Activated naive CD4-positive, alpha-beta T cell treated with anti-CD3 and anti-CD28 coated beads, Interleukin-2, amount 50 U/mL, for 24 hours (primary cell): ENCODE data around the gene IFTAP.
"Not testable (repeated sequence)": the region's sequence is repeated elsewhere in the genome, so short reads cannot be mapped to it uniquely, and the experiment has no call there.

Experiments
- H3K27ac Mint-ChIP-seq: one replicate; pipeline ENCODE4 v1.8.0; 2021; ENCODE audit warnings: mild to moderate bottlenecking, mixed read lengths
- H3K27me3 Mint-ChIP-seq: one replicate; pipeline ENCODE4 v1.8.0; 2021; ENCODE audit warnings: mixed read lengths
- H3K36me3 Mint-ChIP-seq: one replicate; pipeline ENCODE4 v1.8.0; 2021; ENCODE audit warnings: mixed read lengths
- H3K4me1 Mint-ChIP-seq: one replicate; pipeline ENCODE4 v1.8.0; 2021; ENCODE audit warnings: mixed read lengths
- H3K4me3 Mint-ChIP-seq: one replicate; pipeline ENCODE4 v1.8.0; 2021; ENCODE audit warnings: mild to moderate bottlenecking, mixed read lengths
- H3K9me3 Mint-ChIP-seq: one replicate; pipeline ENCODE4 v1.8.0; 2021; ENCODE audit warnings: mixed read lengths

Gene IFTAP

DNA sequence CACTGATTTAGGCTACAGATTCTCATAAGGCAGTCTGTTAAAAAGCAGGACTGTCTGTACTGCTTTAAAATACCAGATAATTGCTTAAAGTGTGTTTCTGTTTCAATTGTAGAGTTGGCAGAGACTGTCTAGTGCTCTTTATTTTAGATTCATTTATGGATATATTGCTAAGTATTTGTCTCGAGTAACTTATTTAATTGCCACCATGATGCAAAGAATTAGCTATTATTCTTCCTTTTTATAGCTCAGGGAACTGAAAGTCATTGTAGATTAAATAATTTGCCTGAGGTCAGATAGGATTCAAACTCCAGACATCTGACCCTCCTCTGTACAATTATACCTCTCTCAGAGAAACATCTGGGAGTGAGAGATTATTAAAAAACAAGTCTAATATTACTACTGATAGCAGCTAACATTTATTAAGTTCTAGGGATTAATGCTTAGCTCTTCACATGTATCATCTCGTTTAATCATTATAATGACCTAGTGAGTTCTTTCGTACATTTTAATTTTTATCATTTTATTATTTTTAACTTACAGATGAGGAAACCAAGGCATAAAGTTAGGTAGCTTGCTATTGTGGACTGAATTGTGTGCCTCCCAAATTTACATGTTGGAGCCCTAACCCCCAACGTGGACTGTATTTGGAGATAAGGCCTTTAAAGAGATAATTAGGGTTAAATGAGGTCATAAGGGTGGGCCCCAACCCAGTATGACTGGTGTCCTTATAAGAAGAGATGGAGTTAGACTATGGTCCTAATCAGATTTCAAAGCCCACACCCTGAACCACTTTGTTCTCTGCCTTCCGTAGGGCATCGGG is 23.5 kb downstream of the IFTAP start:
- Mint-ChIP-seq H3K9me3 (peaks cover 6% of the 10 kb centered on the region), H3K27ac (no peak overlapping the region), H3K27me3 (peaks cover 9% of the 10 kb centered on the region), H3K36me3 (no peaks in the 10 kb centered on the region), H3K4me1 (no peaks in the 10 kb centered on the region), H3K4me3 (no peak overlapping the region)

DNA sequence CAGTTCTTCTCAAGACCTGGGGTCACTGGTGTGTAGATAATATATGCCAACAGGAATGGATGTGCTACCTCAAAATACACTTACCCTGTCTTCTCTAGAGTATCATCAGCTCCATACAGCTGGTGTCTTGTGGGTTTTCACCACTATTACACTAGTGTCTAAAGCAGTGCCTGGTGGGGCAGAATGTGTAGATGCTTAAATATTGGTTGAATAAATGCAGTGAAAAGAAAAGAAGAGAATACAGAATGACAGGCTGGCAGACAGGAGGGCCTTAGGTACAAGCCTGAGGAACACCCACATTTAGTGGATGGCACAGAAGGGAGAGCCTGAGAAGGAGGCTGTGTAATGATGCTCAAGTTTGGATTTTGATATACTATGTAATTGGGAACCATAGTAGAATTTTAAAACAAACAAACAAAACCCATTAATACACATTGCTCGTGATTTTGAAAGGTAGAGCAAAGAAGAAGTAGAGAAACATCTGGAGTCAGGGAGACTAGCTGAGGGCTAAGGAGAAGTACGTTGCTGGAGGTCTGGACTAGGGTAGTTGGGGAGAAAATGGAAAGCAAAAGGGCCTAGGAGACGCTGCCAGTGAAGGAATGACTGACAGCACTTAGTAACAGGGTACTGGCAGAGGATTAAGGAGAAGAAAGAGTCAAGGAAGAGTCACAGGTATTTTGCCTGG is 24.2 kb downstream of the IFTAP start:
- Mint-ChIP-seq H3K36me3 (no peaks in the 10 kb centered on the region), H3K9me3 (peaks cover 6% of the 10 kb centered on the region), H3K4me3 (no peak overlapping the region), H3K27me3 (peaks cover 9% of the 10 kb centered on the region), H3K4me1 (no peaks in the 10 kb centered on the region), H3K27ac (no peak overlapping the region)

DNA sequence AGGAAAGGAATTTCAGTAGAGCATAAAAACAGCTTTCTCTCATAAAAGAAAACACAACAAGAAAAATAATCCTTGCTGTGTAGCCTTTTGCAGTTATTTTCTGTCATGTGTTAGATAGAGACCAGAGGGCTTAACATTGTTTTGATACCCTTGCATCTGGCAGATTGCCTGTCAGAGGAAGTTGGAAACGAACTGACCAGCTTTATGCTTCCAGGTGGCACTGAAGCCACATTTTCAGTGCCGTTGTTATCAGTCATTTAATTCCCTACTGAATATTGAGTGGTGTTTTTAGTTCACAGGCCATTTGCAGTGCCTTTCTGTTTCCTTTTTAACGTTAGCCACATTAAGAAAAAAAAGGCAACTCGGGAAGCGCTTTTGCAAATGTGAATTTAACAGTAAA is 25.2 kb downstream of the IFTAP start:
- H3K4me3 Mint-ChIP-seq: no peak overlapping the region
- no peaks in the 10 kb centered on the region for H3K4me1 Mint-ChIP-seq
- no peak overlapping the region for H3K27ac Mint-ChIP-seq
- H3K27me3 Mint-ChIP-seq: peaks cover 9% of the 10 kb centered on the region
- no peaks in the 10 kb centered on the region for H3K36me3 Mint-ChIP-seq
- H3K9me3 Mint-ChIP-seq: peaks cover 6% of the 10 kb centered on the region

DNA sequence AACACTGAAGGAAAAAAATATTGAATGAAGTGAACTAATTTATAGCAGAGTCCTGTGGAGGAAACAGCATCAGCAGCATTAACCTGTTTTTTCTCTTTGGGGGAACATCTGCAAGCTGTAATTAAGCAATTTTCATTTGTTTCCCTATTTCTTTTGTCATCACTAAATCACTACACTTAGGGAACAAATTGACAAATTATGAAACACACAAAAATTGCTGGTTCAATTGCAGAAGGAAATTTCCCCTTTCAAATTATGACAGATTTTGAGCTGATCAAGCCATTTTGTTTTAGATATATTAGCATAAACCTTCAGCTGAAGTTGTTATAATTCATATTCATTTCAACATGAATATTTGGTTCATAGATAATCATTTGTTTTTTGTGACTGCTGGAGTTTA is 25.9 kb downstream of the IFTAP start:
- H3K36me3 Mint-ChIP-seq: no peaks in the 10 kb centered on the region
- no peak overlapping the region for H3K27ac Mint-ChIP-seq
- peaks cover 9% of the 10 kb centered on the region for H3K27me3 Mint-ChIP-seq
- peaks cover 6% of the 10 kb centered on the region for H3K9me3 Mint-ChIP-seq
- no peak overlapping the region for H3K4me3 Mint-ChIP-seq
- no peaks in the 10 kb centered on the region for H3K4me1 Mint-ChIP-seq

DNA sequence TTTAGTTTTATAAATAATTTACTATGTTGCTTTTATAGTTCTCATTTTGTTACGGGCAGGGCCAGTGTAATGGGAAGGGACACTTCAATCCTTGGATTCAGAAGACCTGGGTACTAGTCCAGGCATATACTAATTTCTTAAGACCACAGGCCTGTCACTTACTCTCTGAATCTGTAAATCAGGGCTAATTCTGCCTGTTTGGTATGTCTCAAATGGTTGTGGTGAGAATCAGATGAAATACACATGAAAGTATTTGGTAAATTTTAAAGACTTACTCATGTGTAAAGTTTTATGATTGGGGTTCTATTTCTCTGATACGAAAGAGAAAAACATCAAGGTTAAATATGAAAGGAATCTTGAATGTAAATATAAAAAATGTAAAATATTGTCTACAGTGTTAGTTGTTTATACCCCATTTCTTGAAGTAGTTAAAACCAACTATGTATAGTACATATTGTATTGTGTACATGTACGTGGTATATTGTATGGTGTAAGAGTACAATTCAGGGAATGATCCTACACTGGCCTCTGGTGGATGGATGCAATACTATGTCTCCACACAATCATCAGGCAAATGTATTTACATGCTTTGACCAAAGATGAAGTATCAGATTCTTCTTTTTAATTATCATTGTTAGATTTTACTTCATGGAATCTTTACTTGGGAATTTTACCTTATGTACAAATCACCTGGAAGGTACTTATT is 28.3 kb downstream of the IFTAP start:
- Mint-ChIP-seq H3K4me3 (no peak overlapping the region), H3K27ac (no peak overlapping the region), H3K36me3 (no peaks in the 10 kb centered on the region), H3K27me3 (peaks cover 6% of the 10 kb centered on the region), H3K4me1 (no peaks in the 10 kb centered on the region), H3K9me3 (no peaks in the 10 kb centered on the region)

GRCh38 chr11:36623494-36623893 is 29.2 kb downstream of the IFTAP start:
- Mint-ChIP-seq H3K27ac (no peak overlapping the region), H3K27me3 (peaks cover 3% of the 10 kb centered on the region), H3K4me1 (no peaks in the 10 kb centered on the region), H3K9me3 (no peaks in the 10 kb centered on the region), H3K36me3 (no peaks in the 10 kb centered on the region), H3K4me3 (no peak overlapping the region)

- H3K4me3 Mint-ChIP-seq: no peak overlapping the region
- H3K27ac Mint-ChIP-seq: no peak overlapping the region
Observed at GRCh38 chr11:36627006-36627405, 32.7 kb downstream of the IFTAP start.

DNA sequence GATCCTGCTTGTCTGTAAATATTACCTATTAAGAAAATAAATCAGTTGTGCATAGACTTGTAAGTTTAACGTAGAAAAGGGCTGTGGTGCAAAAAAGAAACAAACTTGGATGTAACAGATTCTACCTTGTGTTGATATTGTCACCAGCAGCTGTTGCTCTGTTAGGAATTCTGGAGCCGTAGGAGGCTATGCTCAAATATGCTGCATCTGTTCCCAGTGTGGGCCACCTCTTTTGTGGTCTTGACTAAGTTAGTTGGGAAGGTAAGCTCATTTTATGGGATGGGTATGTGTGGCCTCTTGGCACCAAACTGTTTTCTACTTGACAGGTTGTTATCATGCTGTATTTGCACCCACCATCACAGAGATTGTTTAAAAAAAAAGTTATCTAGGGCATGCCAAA is 33.2 kb downstream of the IFTAP start:
- Mint-ChIP-seq H3K4me3 (no peak overlapping the region), H3K36me3 (no peaks in the 10 kb centered on the region), H3K27me3 (no peaks in the 10 kb centered on the region), H3K4me1 (no peaks in the 10 kb centered on the region), H3K9me3 (no peaks in the 10 kb centered on the region), H3K27ac (no peak overlapping the region)

More at GRCh38 chr11:36627006-36627405, 32.7 kb downstream of the IFTAP start:
- Mint-ChIP-seq H3K36me3 (no peaks in the 10 kb centered on the region), H3K4me1 (no peaks in the 10 kb centered on the region), H3K9me3 (no peaks in the 10 kb centered on the region), H3K27me3 (no peaks in the 10 kb centered on the region)

GRCh38 chr11:36628141-36628540 is 33.8 kb downstream of the IFTAP start:
- H3K4me3 Mint-ChIP-seq: no peak overlapping the region
- H3K36me3 Mint-ChIP-seq: no peaks in the 10 kb centered on the region
- H3K9me3 Mint-ChIP-seq: no peaks in the 10 kb centered on the region
- no peak overlapping the region for H3K27ac Mint-ChIP-seq
- H3K4me1 Mint-ChIP-seq: no peaks in the 10 kb centered on the region
- no peaks in the 10 kb centered on the region for H3K27me3 Mint-ChIP-seq

DNA sequence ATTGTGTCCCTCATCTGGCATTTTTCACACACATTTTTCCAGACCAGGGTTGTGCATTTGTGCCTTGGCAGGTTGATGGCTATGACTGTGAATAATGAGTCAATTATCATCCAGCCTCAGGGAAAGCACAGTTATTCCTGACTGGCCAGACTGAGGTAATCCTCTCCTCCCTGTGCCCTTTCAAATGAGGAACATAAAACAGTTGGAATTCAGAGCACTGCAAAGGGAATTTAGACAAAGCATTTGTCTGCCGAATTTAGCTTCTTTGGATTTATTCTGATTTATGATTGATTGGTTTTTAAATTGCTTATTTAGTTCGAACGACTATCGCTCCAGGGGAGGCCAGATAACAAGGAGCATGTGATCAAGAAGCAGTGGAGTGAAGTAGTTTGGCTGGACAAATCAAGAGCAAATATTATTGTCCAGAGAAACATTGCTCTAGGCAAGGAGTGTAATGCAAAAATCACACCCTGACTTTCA is 34.5 kb downstream of the IFTAP start:
- peaks cover 3% of the 10 kb centered on the region for H3K27me3 Mint-ChIP-seq
- no peaks in the 10 kb centered on the region for H3K9me3 Mint-ChIP-seq
- H3K36me3 Mint-ChIP-seq: no peaks in the 10 kb centered on the region
- H3K4me1 Mint-ChIP-seq: no peaks in the 10 kb centered on the region
- H3K27ac Mint-ChIP-seq: no peak overlapping the region
- H3K4me3 Mint-ChIP-seq: no peak overlapping the region

GRCh38 chr11:36631774-36632173 is 37.5 kb downstream of the IFTAP start:
- Mint-ChIP-seq H3K4me3 (no peak overlapping the region), H3K36me3 (no peaks in the 10 kb centered on the region), H3K27me3 (peaks cover 8% of the 10 kb centered on the region), H3K27ac (no peak overlapping the region), H3K9me3 (no peaks in the 10 kb centered on the region), H3K4me1 (no peaks in the 10 kb centered on the region)

GRCh38 chr11:36635066-36635862 is 41.0 kb downstream of the IFTAP start:
- Mint-ChIP-seq H3K4me1 (no peaks in the 10 kb centered on the region), H3K4me3 (no peak overlapping the region), H3K9me3 (peaks cover 4% of the 10 kb centered on the region), H3K27ac (no peak overlapping the region), H3K36me3 (no peaks in the 10 kb centered on the region), H3K27me3 (peaks cover 8% of the 10 kb centered on the region)

DNA sequence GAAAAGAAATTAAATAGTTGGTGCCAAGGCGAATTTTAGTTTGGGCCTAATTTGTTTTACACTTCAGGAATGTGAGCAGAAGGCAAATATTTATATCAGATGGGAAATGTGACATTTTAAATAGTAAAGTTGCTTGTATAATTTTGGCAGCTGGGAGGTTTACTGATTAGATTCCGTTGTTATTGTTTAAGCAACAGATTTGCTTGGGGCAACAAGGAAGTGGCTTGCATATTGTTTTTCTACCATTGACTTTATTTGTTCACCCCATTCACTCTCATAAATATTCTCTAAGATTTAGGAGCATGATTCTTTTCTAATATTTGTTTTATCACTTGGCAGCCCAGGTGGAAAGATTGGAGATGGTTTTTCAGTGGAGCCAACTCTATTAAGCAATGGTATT is 44.3 kb downstream of the IFTAP start:
- H3K9me3 Mint-ChIP-seq: peaks cover 4% of the 10 kb centered on the region
- no peaks in the 10 kb centered on the region for H3K4me1 Mint-ChIP-seq
- no peaks in the 10 kb centered on the region for H3K36me3 Mint-ChIP-seq
- H3K4me3 Mint-ChIP-seq: no peak overlapping the region
- H3K27me3 Mint-ChIP-seq: peaks cover 10% of the 10 kb centered on the region
- H3K27ac Mint-ChIP-seq: no peak overlapping the region

GRCh38 chr11:36657610-36658267 is 63.4 kb downstream of the IFTAP start:
- Mint-ChIP-seq H3K27ac (no peak overlapping the region), H3K4me3 (no peak overlapping the region), H3K4me1 (no peaks in the 10 kb centered on the region), H3K9me3 (no peaks in the 10 kb centered on the region), H3K36me3 (no peaks in the 10 kb centered on the region), H3K27me3 (peaks cover 2% of the 10 kb centered on the region)

DNA sequence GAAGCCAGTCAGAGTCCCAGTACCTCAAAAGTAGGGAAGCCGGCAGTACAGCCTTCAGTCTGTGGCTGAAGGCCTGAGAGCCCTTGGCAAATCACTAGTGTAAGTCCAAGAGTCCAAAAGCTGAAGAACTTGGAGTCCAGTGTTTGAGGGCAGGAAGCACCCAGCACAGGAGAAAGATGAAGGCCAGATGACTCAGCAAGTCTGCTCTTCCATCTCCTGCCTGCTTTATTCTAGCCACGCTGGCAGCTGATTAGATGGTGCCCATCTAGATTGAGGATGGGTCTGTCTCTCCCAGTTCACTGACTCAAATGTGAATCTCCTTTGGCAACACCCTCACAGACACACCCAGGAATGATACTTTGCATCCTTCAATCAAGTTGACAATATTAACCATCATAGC is 67.1 kb downstream of the IFTAP start:
- not testable (repeated sequence) for H3K27me3 Mint-ChIP-seq

More for the DNA sequence above, 67.1 kb downstream of the IFTAP start:
- not testable (repeated sequence) for H3K36me3 Mint-ChIP-seq, H3K4me1 Mint-ChIP-seq, H3K9me3 Mint-ChIP-seq, H3K27ac Mint-ChIP-seq, H3K4me3 Mint-ChIP-seq
